Measurements from ENCODE around the gene SNX13. TPM values are rescaled to one million over a fixed set of nuclear protein-coding genes. Genes with fewer than 3 reads are reported as not detected.

The SNX13 gene
- polyA plus RNA-seq, 1 experiment = 7.7 TPM

- TF ChIP-seq CTCF (IDR thresholded peaks at IDR 0.05; ENCODE audit: insufficient read depth, low read depth, low read length) = no peak
- ChIA-PET CTCF (no interaction called here), POLR2A (no interaction called here)
- Histone ChIP-seq H3K4me3 (ENCODE audit: low read depth, low read length) (no peak overlapping the region), H3K27me3 (ENCODE audit: control insufficient read depth, insufficient read depth, low read length) (no peaks in the 10 kb centered on the region), H3K36me3 (ENCODE audit: control insufficient read depth, insufficient read depth, low read length) (no peaks in the 10 kb centered on the region)
- no peak for DNase-seq (ENCODE audit: low read depth)
Observed at GRCh38 chr7:17936321-17936720, 4.0 kb downstream of the SNX13 start.

DNA sequence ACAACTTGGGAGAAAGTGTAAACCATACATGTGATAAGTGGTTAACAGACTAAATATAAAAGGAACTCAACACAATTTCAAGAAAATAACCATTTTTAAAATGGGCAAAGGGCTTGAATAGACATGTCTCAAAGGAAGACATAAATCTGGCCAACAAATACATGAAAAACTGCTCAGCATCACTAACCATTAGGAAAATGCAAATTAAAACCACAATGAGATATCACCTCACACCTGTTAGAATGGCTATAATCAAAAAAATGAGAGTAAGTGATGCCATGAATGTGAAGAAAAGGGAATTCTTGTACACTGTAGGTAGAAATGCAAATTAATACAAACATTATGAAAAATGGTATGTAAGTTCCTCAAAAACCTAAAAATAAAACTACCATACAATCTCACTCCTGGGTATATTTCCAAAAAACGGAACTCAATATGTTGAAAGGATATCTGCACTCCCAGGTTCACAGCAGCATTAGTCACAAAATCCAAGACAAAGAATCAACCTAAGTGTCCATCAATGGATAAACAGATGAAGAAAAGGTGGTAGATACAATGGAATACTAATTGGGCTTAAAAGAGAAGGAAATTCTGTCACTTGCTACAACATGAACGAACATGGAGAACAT, 5.6 kb downstream of the SNX13 start:
- CTCF ChIA-PET = interaction anchor here (1.0 kb wide), 1 partner anchor 47 kb away, joined by 3 read pairs; no protein-coding TSS in a partner anchor
- no peak for TF ChIP-seq CTCF (IDR thresholded peaks at IDR 0.05; ENCODE audit: insufficient read depth, low read depth, low read length)
- no peaks in the 10 kb centered on the region for H3K36me3 ChIP-seq (ENCODE audit: control insufficient read depth, insufficient read depth, low read length)
- POLR2A ChIA-PET = no interaction called here
- DNase-seq (ENCODE audit: low read depth) = no peak
- H3K4me3 ChIP-seq (ENCODE audit: low read depth, low read length) = no peak overlapping the region
- H3K27me3 ChIP-seq (ENCODE audit: control insufficient read depth, insufficient read depth, low read length) = no peaks in the 10 kb centered on the region

- Histone ChIP-seq H3K27me3 (ENCODE audit: control insufficient read depth, insufficient read depth, low read length) (no peaks in the 10 kb centered on the region), H3K36me3 (ENCODE audit: control insufficient read depth, insufficient read depth, low read length) (no peaks in the 10 kb centered on the region), H3K4me3 (ENCODE audit: low read depth, low read length) (no peak overlapping the region)
- POLR2A ChIA-PET = no interaction called here
- TF ChIP-seq CTCF (IDR thresholded peaks at IDR 0.05; ENCODE audit: insufficient read depth, low read depth, low read length) = no peak
- no peak for DNase-seq (ENCODE audit: low read depth)
- CTCF ChIA-PET = interaction anchor here (1.0 kb wide), 1 partner anchor 47 kb away, joined by 3 read pairs; no protein-coding TSS in a partner anchor
Observed at GRCh38 chr7:17934094-17934493, 6.2 kb downstream of the SNX13 start.

DNA sequence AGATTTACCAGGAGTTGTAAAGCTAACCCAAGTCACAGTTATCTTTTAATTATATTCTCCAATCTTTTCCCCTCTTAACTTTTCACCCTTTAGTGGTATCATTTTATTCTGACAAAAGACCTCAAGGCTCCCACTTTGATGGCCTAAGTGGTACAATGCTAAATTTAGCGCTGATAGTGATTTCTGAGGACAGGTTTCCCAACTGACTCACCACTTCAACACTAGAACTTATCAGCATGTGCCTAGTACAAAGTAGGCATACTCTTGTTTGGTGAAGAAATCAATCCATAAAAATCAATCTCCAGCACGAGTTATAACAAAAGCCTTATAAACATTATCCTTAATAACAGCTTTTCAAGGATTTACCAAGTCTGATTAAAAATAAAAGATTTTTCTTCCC, 7.5 kb downstream of the SNX13 start:
- ChIA-PET CTCF (interaction anchor here (0.6 kb wide), 1 partner anchor 112 kb away, joined by 3 read pairs; no protein-coding TSS in a partner anchor), POLR2A (no interaction called here)

GRCh38 chr7:17931069-17931468, 9.2 kb downstream of the SNX13 start:
- ChIA-PET CTCF (interaction anchor here (1.0 kb wide), 1 partner anchor 23 kb away, joined by 3 read pairs; no protein-coding TSS in a partner anchor), POLR2A (no interaction called here)
- Histone ChIP-seq H3K36me3 (ENCODE audit: control insufficient read depth, insufficient read depth, low read length) (no peaks in the 10 kb centered on the region), H3K4me3 (ENCODE audit: low read depth, low read length) (no peak overlapping the region), H3K27me3 (ENCODE audit: control insufficient read depth, insufficient read depth, low read length) (no peaks in the 10 kb centered on the region)
- DNase-seq (ENCODE audit: low read depth) = no peak
- no peak for TF ChIP-seq CTCF (IDR thresholded peaks at IDR 0.05; ENCODE audit: insufficient read depth, low read depth, low read length)

More for the DNA sequence above, 7.5 kb downstream of the SNX13 start:
- H3K27me3 ChIP-seq (ENCODE audit: control insufficient read depth, insufficient read depth, low read length) = no peaks in the 10 kb centered on the region
- no peaks in the 10 kb centered on the region for H3K36me3 ChIP-seq (ENCODE audit: control insufficient read depth, insufficient read depth, low read length)
- TF ChIP-seq CTCF (IDR thresholded peaks at IDR 0.05; ENCODE audit: insufficient read depth, low read depth, low read length) = no peak
- no peak for DNase-seq (ENCODE audit: low read depth)
- no peak overlapping the region for H3K4me3 ChIP-seq (ENCODE audit: low read depth, low read length)
